ENCODE results near the gene TMEM45A. TPM values are rescaled to one million over a fixed set of nuclear protein-coding genes. Genes with fewer than 3 reads are reported as not detected.

The TMEM45A gene
- total RNA-seq, 1 donor = 0.73 TPM

- no peak overlapping the region for H3K4me3 ChIP-seq (ENCODE audit: low read length)
- H3K4me1 ChIP-seq (ENCODE audit: insufficient read depth, low read length) = no peaks in the 10 kb centered on the region
- H3K9me3 ChIP-seq (ENCODE audit: low read depth, low read length) = no peaks in the 10 kb centered on the region
- no peaks in the 10 kb centered on the region for H3K27me3 ChIP-seq (ENCODE audit: insufficient read depth, low read length)
Measured at GRCh38 chr3:100590840-100591147, 98.4 kb downstream of the TMEM45A start.

GRCh38 chr3:100591411-100591810 lies 99.0 kb downstream of the TMEM45A start:
- H3K4me3 ChIP-seq (ENCODE audit: low read length) = no peak overlapping the region
- H3K9me3 ChIP-seq (ENCODE audit: low read depth, low read length) = no peaks in the 10 kb centered on the region
- H3K27me3 ChIP-seq (ENCODE audit: insufficient read depth, low read length) = no peaks in the 10 kb centered on the region
- no peaks in the 10 kb centered on the region for H3K4me1 ChIP-seq (ENCODE audit: insufficient read depth, low read length)

DNA sequence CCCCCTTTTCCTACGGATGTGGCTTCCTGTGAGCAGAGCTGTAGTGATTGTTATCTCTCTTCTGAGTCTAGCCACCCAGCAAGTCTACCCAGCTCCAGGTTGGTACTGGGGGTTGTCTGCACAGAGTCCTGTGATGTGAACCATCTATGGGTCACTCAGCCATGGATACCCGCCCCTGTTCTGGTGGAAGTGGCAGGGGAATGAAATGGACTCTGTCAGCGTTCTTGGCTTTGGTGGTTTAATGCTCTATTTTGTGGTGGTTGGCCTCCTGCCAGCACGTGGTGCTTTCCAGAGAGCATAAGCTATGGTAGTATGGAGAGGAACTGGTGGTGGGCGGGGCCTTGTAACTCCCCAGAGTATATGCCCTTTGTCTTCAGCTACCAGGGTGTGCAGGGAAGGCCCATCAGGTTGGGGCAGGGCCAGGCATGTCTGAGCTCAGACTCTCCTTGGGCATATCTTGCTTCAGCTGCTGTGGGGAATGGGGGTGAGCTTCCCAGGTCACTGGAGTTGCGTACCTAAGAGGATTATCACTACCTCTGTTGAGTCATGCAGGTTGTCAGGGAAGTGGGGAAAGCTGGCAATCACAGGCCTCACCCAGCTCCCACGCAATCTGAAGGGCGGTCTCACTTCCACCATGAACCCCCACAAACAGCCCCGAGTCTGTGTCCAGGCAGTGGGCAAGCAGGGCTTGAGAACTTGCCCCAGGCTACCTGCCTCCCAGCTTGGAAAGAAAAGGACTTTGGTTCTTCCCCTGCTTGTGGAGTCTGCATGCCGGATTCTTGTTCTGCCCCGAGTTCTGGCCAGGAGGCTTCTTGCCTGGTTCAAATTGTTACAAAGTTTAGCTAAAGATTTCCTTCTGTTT lies 108.0 kb downstream of the TMEM45A start:
- H3K4me1 ChIP-seq (ENCODE audit: insufficient read depth, low read length) = peaks cover 17% of the 10 kb centered on the region
- H3K27me3 ChIP-seq (ENCODE audit: insufficient read depth, low read length) = no peaks in the 10 kb centered on the region
- H3K4me3 ChIP-seq (ENCODE audit: low read length) = no peak overlapping the region
- H3K9me3 ChIP-seq (ENCODE audit: low read depth, low read length) = no peaks in the 10 kb centered on the region

GRCh38 chr3:100602506-100603444 lies 110.4 kb downstream of the TMEM45A start:
- Histone ChIP-seq H3K27me3 (ENCODE audit: insufficient read depth, low read length) (no peaks in the 10 kb centered on the region), H3K4me1 (ENCODE audit: insufficient read depth, low read length) (peaks cover 17% of the 10 kb centered on the region), H3K4me3 (ENCODE audit: low read length) (no peak overlapping the region), H3K9me3 (ENCODE audit: low read depth, low read length) (no peaks in the 10 kb centered on the region)

DNA sequence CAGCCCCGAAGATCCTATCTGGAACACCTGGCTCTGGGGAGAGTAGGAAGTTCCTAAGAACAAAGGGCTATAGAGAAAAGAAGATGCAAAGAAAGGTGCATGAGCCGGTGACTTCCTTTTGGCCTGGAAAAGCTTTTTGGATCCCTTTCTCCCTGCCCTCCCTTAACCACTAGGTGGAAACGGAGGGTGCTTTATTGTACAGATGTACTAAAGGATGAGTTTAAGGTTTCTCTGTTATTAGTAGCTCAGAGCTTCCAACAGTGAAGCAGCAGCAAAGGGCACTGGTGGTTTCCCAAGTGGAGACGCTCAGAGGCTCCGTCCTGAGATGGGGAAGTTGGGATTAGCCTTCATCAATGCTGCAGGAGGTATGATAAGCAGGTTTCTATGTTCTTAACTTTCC lies 111.0 kb downstream of the TMEM45A start:
- no peaks in the 10 kb centered on the region for H3K9me3 ChIP-seq (ENCODE audit: low read depth, low read length)
- H3K4me3 ChIP-seq (ENCODE audit: low read length) = no peak overlapping the region
- no peaks in the 10 kb centered on the region for H3K27me3 ChIP-seq (ENCODE audit: insufficient read depth, low read length)
- peaks cover 17% of the 10 kb centered on the region for H3K4me1 ChIP-seq (ENCODE audit: insufficient read depth, low read length)

DNA sequence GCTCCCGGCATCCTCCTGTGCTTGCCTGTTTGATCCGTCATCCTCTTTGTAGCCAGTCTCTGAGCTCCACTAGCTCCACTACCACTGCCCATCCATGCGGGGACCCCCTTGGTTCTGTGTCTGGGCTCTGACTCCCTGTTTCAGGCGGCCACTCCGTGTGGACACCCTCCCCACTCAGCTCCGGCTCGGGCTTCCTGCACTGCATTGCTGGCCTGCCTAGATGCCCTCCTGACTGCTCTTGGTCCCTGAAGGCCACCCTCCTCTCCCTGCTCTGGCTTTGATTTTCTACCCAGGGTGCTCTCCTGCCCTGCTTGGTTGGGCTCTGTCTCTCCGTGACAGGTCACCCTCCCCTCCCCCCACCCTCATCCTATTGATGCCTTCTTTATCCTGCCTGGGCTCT lies 112.9 kb downstream of the TMEM45A start:
- Histone ChIP-seq H3K27me3 (ENCODE audit: insufficient read depth, low read length) (no peaks in the 10 kb centered on the region), H3K4me3 (ENCODE audit: low read length) (no peak overlapping the region), H3K9me3 (ENCODE audit: low read depth, low read length) (no peaks in the 10 kb centered on the region), H3K4me1 (ENCODE audit: insufficient read depth, low read length) (peaks cover 17% of the 10 kb centered on the region)

DNA sequence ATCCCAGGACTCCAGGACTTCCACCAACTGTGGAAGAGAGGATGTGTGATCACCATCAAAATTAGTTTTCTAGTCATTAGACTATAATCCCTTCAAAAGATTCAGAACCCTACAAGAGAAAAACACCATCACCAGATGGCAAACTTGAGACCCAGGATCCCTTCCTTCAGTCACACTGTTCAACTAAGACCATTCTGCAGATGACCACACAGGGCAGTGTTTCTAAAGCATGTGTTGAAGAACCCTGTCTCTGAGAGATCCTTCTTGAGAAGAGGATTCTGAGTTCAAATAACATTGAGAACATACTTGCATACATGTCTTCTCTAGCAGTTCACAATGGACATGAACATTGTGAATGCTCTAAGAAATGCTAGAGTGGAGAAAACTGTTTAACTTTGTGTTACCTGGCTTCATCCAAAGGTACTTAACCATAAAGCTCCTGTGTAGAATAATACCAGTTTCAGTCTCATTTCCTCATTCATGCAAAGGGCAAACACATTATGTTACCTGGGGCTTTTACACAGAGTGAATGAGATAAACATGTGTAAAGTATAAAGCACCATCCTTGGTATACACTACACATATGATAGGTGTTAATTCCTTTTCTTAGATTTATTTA lies 114.6 kb downstream of the TMEM45A start:
- H3K4me3 ChIP-seq (ENCODE audit: low read length) = no peak overlapping the region

DNA sequence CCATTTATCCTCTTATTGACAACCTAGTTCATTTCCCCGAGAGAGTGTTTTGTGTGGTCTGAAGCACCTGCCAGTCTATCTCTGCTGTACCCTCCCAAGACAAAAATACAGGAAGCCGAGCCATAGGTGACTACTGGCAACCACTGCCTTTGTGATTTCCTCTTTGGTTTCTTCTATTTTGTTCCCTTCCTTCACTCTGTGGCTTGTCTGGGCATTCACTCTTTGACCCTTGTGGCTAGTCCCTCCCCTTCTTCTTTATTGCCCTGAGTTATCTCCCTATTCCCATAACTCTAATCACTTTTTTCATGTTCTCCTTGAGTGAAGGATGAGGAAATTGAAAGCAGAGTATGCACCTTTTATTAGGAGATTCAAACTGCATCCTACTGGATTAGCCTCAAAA lies 116.9 kb downstream of the TMEM45A start, which contains the start of gene ADGRG7:
ADGRG7 (plus strand) TSS at position 297 of the 400 bp plus-strand sequence. CDS start 256 bp downstream, outside the sequence.
- Histone ChIP-seq H3K4me1 (ENCODE audit: insufficient read depth, low read length) (no peaks in the 10 kb centered on the region), H3K9me3 (ENCODE audit: low read depth, low read length) (no peaks in the 10 kb centered on the region), H3K4me3 (ENCODE audit: low read length) (no peak within 1 kb of the TSS), H3K27me3 (ENCODE audit: insufficient read depth, low read length) (no peaks in the 10 kb centered on the region)

More for the DNA sequence above, 114.6 kb downstream of the TMEM45A start:
- Histone ChIP-seq H3K9me3 (ENCODE audit: low read depth, low read length) (no peaks in the 10 kb centered on the region), H3K27me3 (ENCODE audit: insufficient read depth, low read length) (no peaks in the 10 kb centered on the region), H3K4me1 (ENCODE audit: insufficient read depth, low read length) (peaks cover 17% of the 10 kb centered on the region)

DNA sequence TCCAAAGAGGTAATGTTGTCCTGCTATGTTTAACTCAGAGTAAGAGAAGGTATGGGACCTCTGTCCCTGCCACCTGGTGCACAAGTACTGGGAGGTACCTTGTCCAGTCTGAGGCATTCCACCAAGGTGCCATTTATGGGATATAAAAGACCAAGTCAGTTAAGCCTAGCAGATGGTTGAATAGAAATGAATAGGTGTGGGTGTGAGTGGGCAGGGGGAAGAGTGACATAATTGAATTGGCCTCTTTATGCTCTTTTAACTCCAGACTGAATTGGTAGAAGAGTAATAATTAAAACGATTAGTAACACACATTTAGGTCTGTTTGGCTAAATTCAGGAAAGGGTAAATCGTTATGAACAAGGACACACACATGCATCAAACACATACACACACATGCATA lies 117.5 kb downstream of the TMEM45A start:
- Histone ChIP-seq H3K4me3 (ENCODE audit: low read length) (no peak overlapping the region), H3K4me1 (ENCODE audit: insufficient read depth, low read length) (no peaks in the 10 kb centered on the region), H3K9me3 (ENCODE audit: low read depth, low read length) (no peaks in the 10 kb centered on the region), H3K27me3 (ENCODE audit: insufficient read depth, low read length) (no peaks in the 10 kb centered on the region)

- H3K27me3 ChIP-seq (ENCODE audit: insufficient read depth, low read length) = no peaks in the 10 kb centered on the region
- no peaks in the 10 kb centered on the region for H3K4me1 ChIP-seq (ENCODE audit: insufficient read depth, low read length)
- H3K4me3 ChIP-seq (ENCODE audit: low read length) = no peak overlapping the region
- no peaks in the 10 kb centered on the region for H3K9me3 ChIP-seq (ENCODE audit: low read depth, low read length)
Measured at GRCh38 chr3:100611221-100611620, 118.8 kb downstream of the TMEM45A start.

GRCh38 chr3:100613721-100614390 lies 121.4 kb downstream of the TMEM45A start:
- Histone ChIP-seq H3K9me3 (ENCODE audit: low read depth, low read length) (no peaks in the 10 kb centered on the region), H3K4me3 (ENCODE audit: low read length) (no peak overlapping the region), H3K4me1 (ENCODE audit: insufficient read depth, low read length) (no peaks in the 10 kb centered on the region), H3K27me3 (ENCODE audit: insufficient read depth, low read length) (peaks cover 3% of the 10 kb centered on the region)

- Histone ChIP-seq H3K9me3 (ENCODE audit: low read depth, low read length) (no peaks in the 10 kb centered on the region), H3K4me3 (ENCODE audit: low read length) (no peak overlapping the region), H3K27me3 (ENCODE audit: insufficient read depth, low read length) (peaks cover 3% of the 10 kb centered on the region), H3K4me1 (ENCODE audit: insufficient read depth, low read length) (no peaks in the 10 kb centered on the region)
Measured at GRCh38 chr3:100614941-100615340, 122.5 kb downstream of the TMEM45A start.

DNA sequence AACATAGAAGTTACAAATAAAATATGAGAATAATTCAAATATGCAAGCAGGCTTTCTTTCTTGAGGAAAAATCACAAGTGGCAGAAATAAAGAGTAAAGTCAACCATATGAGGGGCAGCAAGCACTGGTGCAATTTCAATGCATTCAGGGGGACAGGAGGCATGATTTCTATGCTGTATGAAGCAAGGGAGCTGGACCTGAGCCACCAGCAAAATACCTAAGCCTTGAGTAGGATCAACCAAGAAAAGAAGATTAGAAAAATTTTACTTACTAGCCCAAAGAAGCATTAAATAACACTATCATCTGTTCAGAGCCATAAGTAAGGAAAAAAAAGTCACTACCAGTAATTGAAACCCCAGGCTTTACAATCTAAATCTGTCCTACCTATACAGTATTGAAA lies 123.3 kb downstream of the TMEM45A start:
- Histone ChIP-seq H3K9me3 (ENCODE audit: low read depth, low read length) (no peaks in the 10 kb centered on the region), H3K4me3 (ENCODE audit: low read length) (no peak overlapping the region), H3K27me3 (ENCODE audit: insufficient read depth, low read length) (peaks cover 3% of the 10 kb centered on the region), H3K4me1 (ENCODE audit: insufficient read depth, low read length) (no peaks in the 10 kb centered on the region)

DNA sequence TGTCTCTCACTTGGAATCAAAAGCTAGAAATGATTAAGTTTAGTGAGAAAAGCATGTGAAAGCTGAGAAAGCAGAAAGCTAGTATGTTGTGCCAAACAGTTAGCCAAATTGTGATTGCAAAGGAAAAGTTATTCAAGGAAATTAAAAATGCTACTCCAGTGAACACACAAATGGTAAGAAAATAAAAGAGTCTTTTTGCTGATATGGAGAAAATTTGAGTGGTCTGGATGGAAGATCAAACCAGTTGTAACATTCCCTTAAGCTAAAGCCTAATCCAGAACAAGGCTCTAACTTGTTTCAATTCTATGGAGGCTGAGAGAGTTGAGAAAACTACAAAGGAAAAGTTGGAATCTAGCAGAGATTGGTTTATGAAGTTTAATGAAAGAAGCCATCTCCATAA lies 128.8 kb downstream of the TMEM45A start:
- Histone ChIP-seq H3K9me3 (ENCODE audit: low read depth, low read length) (no peaks in the 10 kb centered on the region), H3K27me3 (ENCODE audit: insufficient read depth, low read length) (peaks cover 3% of the 10 kb centered on the region), H3K4me1 (ENCODE audit: insufficient read depth, low read length) (no peaks in the 10 kb centered on the region), H3K4me3 (ENCODE audit: low read length) (no peak overlapping the region)
